CD4-positive, alpha-beta T cell (primary cell): Measurements from ENCODE around the gene CDC42EP4. TPM values are rescaled to one million over a fixed set of nuclear protein-coding genes. Genes with fewer than 3 reads are reported as not detected.

Source experiments
- ATAC-seq: fragments of 200-7000 bp; cut with Tn5 transposase; one replicate; pipeline ENCODE4 v1.10.0; 2022; ENCODE audit warnings: mild to moderate bottlenecking; ENCODE audit not compliant: poor library complexity
- CTCF ChIA-PET: fragments of 350-600 bp; sonication (Branson Sonifier 250); formaldehyde crosslinking; loops from one replicate; lab custom pipeline; 2021; ENCODE audit warnings: antibody characterized with exemption, inconsistent platforms; lab: Charles Lee
- POLR2A ChIA-PET: fragments of 350-600 bp; sonication (Branson Sonifier 250); formaldehyde crosslinking; loops from one replicate; lab custom pipeline; 2021; ENCODE audit warnings: antibody characterized with exemption, inconsistent platforms; lab: Charles Lee
- DNase-seq, 14 experiments: peaks; one replicate each; pipeline ENCODE4 v3.0.0-alpha.2; 2013 to 2020; ENCODE audit warnings: mixed read lengths in 2 of 14
- H3K27ac ChIP-seq, 2 donors: one replicate each; pipeline versions ENCODE4 v1.5.1 to v1.7.0; 2013; ENCODE audit warnings: low read length in 2 of 2, low read depth in 1 of 2, mild to moderate bottlenecking in 1 of 2
- H3K27me3 ChIP-seq, 2 experiments: 1 replicate in 1 of 2; 2 replicates in 1 of 2; pipeline versions ENCODE4 v1.6.1 to v1.7.0; 2013; ENCODE audit warnings: low read length in 2 of 2, control low read depth in 1 of 2, mild to moderate bottlenecking in 1 of 2, moderate library complexity in 1 of 2; ENCODE audit not compliant: insufficient read depth in 2 of 2, control insufficient read depth in 1 of 2
- H3K36me3 ChIP-seq: one replicate; pipeline ENCODE4 v1.6.1; 2013; ENCODE audit warnings: low read length, control low read depth; ENCODE audit not compliant: insufficient read depth
- H3K4me1 ChIP-seq: one replicate; pipeline ENCODE4 v1.6.1; 2013; ENCODE audit warnings: low read length, control low read depth; ENCODE audit not compliant: insufficient read depth
- H3K4me3 ChIP-seq: one replicate; pipeline ENCODE4 v1.5.1; 2013; ENCODE audit warnings: mild to moderate bottlenecking, low read length, moderate library complexity
- H3K9me3 ChIP-seq, 2 experiments: 1 replicate in 1 of 2; 2 replicates in 1 of 2; pipeline versions ENCODE4 v1.6.1 to v1.7.0; 2013; ENCODE audit warnings: low read length in 2 of 2, mild to moderate bottlenecking in 2 of 2, control low read depth in 1 of 2, moderate library complexity in 1 of 2; ENCODE audit not compliant: control insufficient read depth in 1 of 2, insufficient read depth in 1 of 2
- H3K27ac Mint-ChIP-seq: one replicate; pipeline ENCODE4 v1.8.0; 2020; ENCODE audit warnings: mixed read lengths
- H3K27me3 Mint-ChIP-seq: one replicate; pipeline ENCODE4 v1.8.0; 2021; ENCODE audit warnings: mixed read lengths
- H3K36me3 Mint-ChIP-seq: one replicate; pipeline ENCODE4 v1.8.0; 2021; ENCODE audit warnings: low read depth, mixed read lengths
- H3K4me1 Mint-ChIP-seq: one replicate; pipeline ENCODE4 v1.8.0; 2021; ENCODE audit warnings: low read depth, mixed read lengths
- H3K4me3 Mint-ChIP-seq: one replicate; pipeline ENCODE4 v1.8.0; 2020; ENCODE audit warnings: mild to moderate bottlenecking, mixed read lengths
- H3K9me3 Mint-ChIP-seq: one replicate; pipeline ENCODE4 v1.8.0; 2020; ENCODE audit warnings: mixed read lengths
- intact Hi-C, 2 experiments: fragments of 100-400 bp; cut with DNase I in 1 of 2; cut with micrococcal nuclease in 1 of 2; formaldehyde crosslinking; loops; one replicate each; pipeline versions ENCODE4 v1.15.1 to v1.9.0; 2023 to 2025; cut with DNase I, micrococcal nuclease
- total RNA-seq, 174 experiments: library from RNA in 2 of 174; stranded (reverse) in 2 of 174; gene quantifications; one replicate each; pipeline ENCODE4 v1.2.3 and lab custom pipeline; 2021 to 2026
- TF ChIP-seq, protein P1 (sequence below): fragments of 200-600 bp; IDR thresholded peaks from one replicate; pipeline ENCODE4 v1.8.0; 2022; ENCODE audit warnings: antibody characterized with exemption, mild to moderate bottlenecking

Gene CDC42EP4
- total RNA-seq, 2 experiments from 2014 or later: 2.9 to 3.5 TPM

GRCh38 chr17:73359352-73359751 is 47.6 kb upstream of the CDC42EP4 start:
- POLR2A ChIA-PET: no interaction called here

DNA sequence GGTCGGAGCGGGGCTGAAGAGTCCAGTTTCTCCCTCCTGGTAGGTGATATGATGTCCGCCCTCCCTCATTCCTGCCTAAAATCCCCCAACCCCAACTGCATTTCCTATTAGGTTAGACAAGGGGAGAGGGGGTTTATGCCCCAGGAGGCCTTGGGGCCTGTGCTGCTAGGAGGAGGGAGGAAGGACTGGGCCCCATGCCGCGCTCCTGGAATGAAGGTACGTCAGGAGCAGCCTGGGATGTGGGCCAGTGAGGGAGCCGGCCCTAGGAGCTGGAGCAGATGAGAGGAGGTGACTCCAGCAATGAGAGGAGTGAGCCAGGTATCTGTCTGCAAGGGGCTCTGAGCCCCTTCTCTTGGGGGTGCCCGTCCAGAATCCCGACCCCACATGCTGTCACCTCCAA is 46.9 kb upstream of the CDC42EP4 start:
- H3K4me1 Mint-ChIP-seq: no peaks in the 10 kb centered on the region
- TF ChIP-seq, protein P1, sequence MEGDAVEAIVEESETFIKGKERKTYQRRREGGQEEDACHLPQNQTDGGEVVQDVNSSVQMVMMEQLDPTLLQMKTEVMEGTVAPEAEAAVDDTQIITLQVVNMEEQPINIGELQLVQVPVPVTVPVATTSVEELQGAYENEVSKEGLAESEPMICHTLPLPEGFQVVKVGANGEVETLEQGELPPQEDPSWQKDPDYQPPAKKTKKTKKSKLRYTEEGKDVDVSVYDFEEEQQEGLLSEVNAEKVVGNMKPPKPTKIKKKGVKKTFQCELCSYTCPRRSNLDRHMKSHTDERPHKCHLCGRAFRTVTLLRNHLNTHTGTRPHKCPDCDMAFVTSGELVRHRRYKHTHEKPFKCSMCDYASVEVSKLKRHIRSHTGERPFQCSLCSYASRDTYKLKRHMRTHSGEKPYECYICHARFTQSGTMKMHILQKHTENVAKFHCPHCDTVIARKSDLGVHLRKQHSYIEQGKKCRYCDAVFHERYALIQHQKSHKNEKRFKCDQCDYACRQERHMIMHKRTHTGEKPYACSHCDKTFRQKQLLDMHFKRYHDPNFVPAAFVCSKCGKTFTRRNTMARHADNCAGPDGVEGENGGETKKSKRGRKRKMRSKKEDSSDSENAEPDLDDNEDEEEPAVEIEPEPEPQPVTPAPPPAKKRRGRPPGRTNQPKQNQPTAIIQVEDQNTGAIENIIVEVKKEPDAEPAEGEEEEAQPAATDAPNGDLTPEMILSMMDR: no peak
- H3K4me1 ChIP-seq: no peaks in the 10 kb centered on the region
- ATAC-seq (no peak), DNase-seq (no peak)
- H3K9me3 Mint-ChIP-seq: no peaks in the 10 kb centered on the region
- POLR2A ChIA-PET: no interaction called here
- H3K9me3 ChIP-seq: no peaks in the 10 kb centered on the region
- no peaks in the 10 kb centered on the region for H3K36me3 ChIP-seq
- no peak overlapping the region for H3K4me3 Mint-ChIP-seq
- no peaks in the 10 kb centered on the region for H3K27me3 ChIP-seq
- H3K27me3 Mint-ChIP-seq: no peaks in the 10 kb centered on the region
- intact Hi-C loops: no loop called here
- H3K27ac Mint-ChIP-seq: no peak overlapping the region
- CTCF ChIA-PET: no interaction called here
- H3K27ac ChIP-seq: no peak overlapping the region
- H3K4me3 ChIP-seq: no peak overlapping the region
- no peaks in the 10 kb centered on the region for H3K36me3 Mint-ChIP-seq

More at GRCh38 chr17:73359352-73359751, 47.6 kb upstream of the CDC42EP4 start:
- H3K27ac Mint-ChIP-seq: no peak overlapping the region
- Histone ChIP-seq H3K27me3 (no peaks in the 10 kb centered on the region), H3K27ac (no peak overlapping the region), H3K36me3 (no peaks in the 10 kb centered on the region), H3K9me3 (no peaks in the 10 kb centered on the region), H3K4me3 (no peak overlapping the region), H3K4me1 (no peaks in the 10 kb centered on the region)
- TF ChIP-seq, protein P1: no peak
- no peaks in the 10 kb centered on the region for H3K36me3 Mint-ChIP-seq
- no peak overlapping the region for H3K4me3 Mint-ChIP-seq
- no peaks in the 10 kb centered on the region for H3K4me1 Mint-ChIP-seq
- ATAC-seq (no peak), DNase-seq (no peak)
- no peaks in the 10 kb centered on the region for H3K27me3 Mint-ChIP-seq
- intact Hi-C loops: no loop called here
- CTCF ChIA-PET: no interaction called here
- no peaks in the 10 kb centered on the region for H3K9me3 Mint-ChIP-seq

GRCh38 chr17:73357981-73358380 is 46.2 kb upstream of the CDC42EP4 start:
- H3K27ac ChIP-seq: no peak overlapping the region
- H3K9me3 Mint-ChIP-seq: no peaks in the 10 kb centered on the region
- H3K27me3 ChIP-seq: no peaks in the 10 kb centered on the region
- TF ChIP-seq, protein P1: no peak
- intact Hi-C loops: loop anchor here in 1 of 2 experiments (2.0 kb wide), 1 partner anchor 23 kb away; no protein-coding TSS in a partner anchor
- H3K4me1 ChIP-seq: no peaks in the 10 kb centered on the region
- no peaks in the 10 kb centered on the region for H3K27me3 Mint-ChIP-seq
- no peak overlapping the region for H3K4me3 ChIP-seq
- ATAC-seq (no peak), DNase-seq (no peak)
- H3K9me3 ChIP-seq: no peaks in the 10 kb centered on the region
- H3K36me3 ChIP-seq: no peaks in the 10 kb centered on the region
- CTCF ChIA-PET: no interaction called here
- POLR2A ChIA-PET: no interaction called here
- H3K4me3 Mint-ChIP-seq: no peak overlapping the region
- H3K27ac Mint-ChIP-seq: no peak overlapping the region
- no peaks in the 10 kb centered on the region for H3K36me3 Mint-ChIP-seq
- H3K4me1 Mint-ChIP-seq: no peaks in the 10 kb centered on the region
